Activated CD4-positive, alpha-beta T cell treated with anti-CD3 and anti-CD28 coated beads, Interleukin-2, amount 50 U/mL, for 4 hours (primary cell): ENCODE data around the gene PURB.
"Not testable (repeated sequence)": the region's sequence is repeated elsewhere in the genome, so short reads cannot be mapped to it uniquely, and the experiment has no call there.

Experiments
- DNase-seq, 2 experiments: peaks; one replicate each; pipeline ENCODE4 v3.0.0-alpha.2; 2020

The PURB gene

DNA sequence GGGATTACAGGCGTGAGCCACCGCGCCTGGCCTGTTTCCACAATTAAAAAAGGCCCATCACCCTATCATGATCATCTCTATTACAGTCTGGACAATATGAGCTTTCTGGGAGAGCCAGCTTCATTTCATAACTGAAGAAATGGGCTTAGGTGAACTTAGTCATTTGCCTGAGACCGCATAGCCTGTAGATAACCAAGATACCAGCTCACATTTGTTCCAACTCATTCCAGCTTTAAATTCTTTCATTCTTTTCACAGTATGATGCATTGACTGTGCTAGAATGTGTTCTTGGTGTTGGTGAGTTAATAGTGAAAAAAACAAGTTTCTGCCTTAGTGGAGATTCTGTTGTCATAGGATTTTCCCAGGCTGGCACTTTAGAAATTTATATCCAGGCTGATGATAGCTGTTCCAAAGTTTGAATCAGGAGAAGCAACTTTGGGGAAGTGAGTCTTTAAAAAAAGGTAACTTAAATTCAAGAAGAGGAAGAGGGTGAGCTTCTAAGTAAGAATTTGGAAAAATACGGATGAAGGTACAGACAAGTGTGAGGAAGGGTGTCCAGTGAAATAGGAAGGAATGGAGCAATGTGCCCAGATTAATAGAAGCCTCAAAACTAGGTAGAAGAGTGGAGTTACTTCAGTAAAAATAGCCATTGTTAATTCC, 35.3 kb downstream of the PURB start:
- DNase-seq: no peak

DNA sequence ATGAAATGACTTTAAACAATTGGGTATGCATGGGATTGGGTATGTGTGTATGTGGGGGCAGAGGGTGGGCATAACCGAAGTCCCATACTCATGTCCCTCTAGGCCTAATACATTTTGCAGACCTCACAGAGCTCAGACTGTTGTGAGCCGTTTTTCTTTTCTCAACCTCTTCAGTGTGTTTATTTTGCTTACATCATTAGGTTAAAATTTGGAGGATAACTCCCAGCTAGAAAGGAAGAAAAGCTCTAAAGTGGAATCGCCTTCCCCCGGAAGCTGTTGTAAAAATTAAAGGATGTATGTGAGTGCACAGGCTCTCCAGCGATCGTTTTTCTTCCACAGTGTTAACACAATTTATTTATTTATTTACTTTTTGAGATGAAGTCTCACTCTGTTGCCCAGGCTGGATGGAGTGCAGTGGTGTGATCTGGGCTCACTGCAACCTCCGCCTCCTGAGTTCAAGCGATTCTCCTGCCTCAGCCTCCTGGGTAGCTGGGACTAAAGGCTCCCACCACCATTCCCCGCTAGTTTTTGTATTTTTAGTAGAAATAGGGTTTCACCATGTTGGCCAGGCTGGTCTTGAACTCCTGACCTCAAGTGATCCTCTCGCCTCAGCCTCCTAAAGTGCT, 36.0 kb downstream of the PURB start:
- no peak for DNase-seq

DNA sequence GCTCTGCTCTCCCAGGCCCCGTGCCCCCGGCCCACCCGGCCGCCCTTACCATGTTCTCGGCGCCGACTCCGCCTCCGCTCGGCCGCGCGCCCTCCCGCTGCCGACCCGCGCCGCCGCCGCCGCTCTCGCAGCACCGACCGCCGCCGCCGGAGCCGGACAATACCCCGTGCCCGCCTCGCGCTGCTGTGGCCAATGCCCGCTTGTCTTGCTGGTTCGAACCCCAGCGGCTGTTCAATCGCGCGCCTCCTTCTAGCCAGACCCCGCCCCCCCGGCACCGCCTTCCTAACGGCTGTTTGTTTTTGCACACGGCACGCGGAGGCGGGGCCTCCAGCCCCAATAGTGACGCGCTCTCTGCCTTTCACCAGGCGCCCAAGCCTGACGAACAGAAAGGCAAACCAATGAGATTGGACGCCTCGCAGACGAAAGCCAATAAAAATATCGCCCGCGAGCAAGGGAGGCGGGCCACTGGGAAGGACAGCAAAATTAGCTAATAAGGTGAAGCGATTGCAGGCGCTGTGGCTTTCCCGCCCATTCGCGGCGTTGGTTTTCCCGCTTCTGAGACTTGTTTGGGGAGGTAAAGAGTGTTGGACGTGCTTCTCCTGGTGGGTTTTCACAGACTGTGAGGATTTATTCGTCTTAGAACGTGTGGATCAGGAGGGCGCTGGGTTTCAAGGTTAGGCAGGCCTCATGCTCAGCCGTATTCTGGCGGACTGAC, 37.3 kb downstream of the PURB start, which contains the start of gene H2AZ2:
Gene H2AZ2, minus strand, starts transcription at position 168 of the 715 bp plus-strand sequence. Its CDS starts 116 bp downstream, at position 52.
- peak; percentile 100 for DNase-seq

DNA sequence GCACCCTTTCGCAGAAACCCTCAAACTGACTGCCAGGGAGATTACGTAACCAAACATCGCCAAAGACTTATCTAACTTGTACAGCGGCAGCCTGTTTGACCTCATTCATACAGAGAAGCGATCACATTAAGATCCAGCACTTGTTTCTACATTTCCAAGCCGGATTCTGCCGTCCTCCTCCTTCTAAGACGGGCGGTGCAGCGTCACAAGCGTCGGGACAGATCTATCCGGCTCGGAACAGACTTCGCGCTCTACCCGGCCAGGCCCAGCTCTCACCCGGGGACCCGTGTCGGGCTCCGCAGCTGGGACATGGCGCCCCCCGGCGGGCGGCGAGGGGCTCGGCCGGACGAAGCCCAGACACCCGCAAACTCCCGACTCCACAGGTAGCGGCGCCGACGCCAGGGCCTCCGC, 37.8 kb downstream of the PURB start:
- peak; percentile 77 to 81 for DNase-seq

DNA sequence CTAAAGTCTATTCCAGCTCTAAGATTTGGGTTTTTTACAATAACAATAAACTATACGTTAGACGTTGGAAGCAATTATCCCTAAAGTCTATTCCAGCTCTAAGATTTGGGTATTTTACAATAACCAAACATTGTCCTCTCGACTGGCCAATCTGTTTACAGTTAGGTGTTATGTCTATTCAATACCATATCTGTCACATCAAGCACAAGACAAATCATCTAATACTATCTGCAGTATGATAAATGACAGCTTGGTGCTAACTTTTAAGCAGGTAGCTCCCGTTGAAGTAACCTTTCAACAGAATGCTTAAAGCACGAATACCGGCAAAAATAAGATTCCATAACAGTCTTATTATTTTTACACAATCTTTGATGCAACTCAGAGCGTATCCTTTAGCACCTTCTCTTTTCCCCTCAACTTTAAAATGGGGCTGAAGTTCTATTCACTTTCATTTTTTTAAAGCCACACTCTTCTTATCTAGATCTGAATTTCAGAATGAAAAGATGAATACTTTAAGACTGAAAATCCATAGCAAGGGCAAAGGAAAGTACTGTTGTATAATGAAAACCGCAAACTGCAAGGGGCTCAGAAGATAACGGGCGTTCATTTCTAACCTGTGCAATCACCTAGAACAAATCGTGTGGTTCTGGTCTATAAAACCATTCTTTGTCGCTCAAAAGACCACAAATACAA, 38.4 kb downstream of the PURB start:
- DNase-seq: no peak

DNA sequence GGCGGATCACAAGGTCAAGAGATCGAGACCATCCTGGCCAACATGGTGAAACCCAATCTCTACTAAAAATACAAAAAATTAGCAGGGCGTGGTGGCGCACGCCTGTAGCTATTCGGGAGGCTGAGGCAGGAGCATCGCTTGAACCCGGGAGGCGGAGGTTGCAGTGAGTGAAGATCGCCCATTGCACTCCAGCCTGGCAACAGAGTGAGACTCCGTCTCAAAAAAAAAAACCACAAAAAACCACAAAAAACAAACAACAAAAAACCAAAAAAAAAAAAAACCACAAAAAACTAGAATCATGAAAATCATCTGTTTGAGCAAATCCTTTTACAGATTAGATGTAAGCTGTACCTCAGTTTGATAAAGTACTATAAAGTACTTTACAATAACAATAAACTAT, 38.9 kb downstream of the PURB start:
- not testable (repeated sequence) for DNase-seq

DNA sequence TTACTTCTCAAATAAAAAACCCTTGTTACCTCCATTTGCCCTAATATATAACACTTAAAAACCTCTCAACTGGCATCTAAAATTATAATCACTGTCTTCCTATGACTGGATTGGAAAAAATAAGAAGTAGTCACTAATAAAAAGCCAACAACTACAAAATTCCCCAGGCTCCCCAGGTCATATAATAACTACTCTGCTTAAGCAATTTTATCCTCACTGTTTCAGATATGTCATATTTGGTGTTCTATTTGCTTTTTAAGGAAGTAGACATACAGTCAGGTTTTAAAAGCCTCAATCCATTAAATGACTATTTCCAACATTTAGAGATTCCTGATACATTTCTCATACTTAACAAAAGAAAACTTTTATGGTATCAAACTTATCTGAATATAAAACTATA, 39.9 kb downstream of the PURB start:
- DNase-seq: no peak

DNA sequence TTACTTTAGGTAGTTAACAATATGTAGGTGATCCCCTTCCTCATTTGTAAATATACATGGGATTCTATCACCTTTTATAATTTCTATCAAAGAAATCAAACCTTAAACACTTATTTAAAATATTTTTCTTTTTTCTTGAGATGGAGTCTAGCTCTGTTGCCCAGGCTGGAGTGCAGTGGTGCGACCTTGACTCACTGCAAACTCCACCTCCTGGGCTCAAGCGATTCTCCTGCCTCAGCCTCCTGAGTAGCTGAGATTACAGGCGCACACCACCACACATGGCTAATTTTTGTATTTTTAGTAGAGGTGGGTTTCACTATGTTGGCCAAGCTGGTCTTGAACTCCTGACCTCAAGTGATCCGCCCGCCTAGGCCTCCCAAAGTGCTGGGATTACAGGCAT, 41.9 kb downstream of the PURB start:
- not testable (repeated sequence) for DNase-seq

DNA sequence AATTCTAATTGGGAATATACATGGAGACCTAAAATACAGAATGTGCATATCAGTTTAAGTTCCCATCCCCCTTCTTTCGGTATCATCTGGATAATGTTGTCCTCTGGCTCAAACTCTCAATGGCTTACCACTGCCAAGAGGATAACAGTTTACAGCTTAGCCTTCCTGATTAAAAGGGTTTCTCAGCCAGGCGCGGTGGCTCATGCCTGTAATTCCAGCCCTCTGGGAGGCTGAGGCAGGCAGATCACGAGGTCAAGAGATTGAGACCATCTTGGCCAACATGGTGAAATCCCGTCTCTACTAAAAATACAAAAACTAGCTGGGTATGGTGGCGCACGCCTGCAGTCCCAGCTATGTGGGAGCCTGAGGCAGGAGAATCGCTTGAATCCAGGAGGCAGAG, 42.7 kb downstream of the PURB start:
- not testable (repeated sequence) for DNase-seq

DNA sequence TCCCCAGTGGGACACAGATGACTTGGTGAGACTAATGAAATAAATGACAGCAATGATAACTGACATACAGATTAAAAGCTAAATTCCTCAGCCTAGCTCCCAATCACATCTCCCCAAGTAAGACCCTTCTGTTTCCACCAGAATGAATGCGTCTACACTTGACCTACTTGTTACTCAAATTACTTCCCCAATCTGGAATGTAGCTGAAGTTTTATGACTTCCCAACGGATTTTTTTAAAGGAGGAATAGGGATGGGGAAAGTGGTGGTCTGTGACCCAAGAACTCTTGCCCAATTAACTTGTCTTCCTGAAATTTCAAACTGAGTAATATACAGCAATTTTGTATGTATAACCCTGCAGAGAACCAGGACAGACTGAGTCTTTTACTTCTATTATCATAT, 46.6 kb downstream of the PURB start:
- DNase-seq: no peak

DNA sequence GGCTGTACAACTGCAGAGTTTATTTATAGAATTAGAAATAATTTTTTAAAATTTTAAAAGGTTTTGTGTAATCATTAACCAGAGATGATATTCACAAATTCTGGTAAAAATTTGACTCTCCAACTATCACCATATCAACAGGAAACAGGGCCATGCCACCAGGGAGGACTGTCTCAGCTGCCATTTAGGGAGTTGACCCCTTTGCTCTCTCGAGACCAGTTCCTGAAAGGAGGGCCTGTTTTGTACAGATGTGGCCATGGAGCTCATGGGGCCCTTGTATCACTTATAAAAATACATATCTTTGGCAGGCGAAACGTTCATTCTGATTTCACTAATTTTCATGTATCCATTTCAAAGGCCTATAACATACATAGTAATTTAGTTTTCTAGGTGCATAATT, 57.8 kb downstream of the PURB start:
- no peak for DNase-seq
